ENCODE results near the gene ACSF2. TPM values are rescaled to one million over a fixed set of nuclear protein-coding genes. Genes with fewer than 3 reads are reported as not detected.
A peak's percentile ranks its signal among the peaks of the same experiment; 100 is the strongest.

The ACSF2 gene
- total RNA-seq, 1 experiment from 2014 or later, result 17.8 TPM

DNA sequence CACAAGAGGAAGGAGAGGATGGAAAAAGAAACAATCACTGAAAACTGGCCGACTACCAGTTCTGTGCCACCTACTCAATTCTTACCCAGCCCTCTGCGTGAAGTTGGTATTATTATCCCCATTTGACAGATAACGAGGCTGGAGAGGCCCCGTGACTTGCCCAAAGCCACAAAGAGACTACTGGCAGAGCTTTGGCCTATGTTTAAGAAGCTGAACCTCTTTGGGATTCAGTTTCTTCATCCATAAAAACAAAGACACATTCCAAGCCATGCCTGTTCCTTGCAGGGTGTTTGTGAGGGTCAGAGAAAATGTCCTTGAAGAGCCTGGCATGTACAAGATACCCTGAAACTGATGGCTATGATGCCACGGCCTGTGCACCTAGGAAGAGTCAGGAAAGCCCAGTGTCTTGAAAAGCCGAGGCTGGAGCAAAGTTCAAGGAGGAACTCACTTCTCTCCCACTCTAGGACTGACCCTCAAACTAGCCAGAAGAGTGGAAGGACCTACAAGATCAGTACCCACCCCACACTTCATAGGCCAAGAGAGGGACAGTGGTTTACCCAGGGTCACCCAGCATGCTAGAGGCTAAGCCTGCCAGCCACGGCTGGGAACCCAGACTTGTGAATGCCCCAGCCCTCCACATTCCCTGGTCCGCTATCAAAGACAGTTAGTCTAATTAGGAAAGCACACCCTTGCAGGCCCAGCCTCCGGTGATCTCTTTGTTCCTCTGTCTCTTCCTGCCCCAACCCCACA is 1.6 kb upstream of the ACSF2 start:
- ChIA-PET POLR2A (interaction anchor here (0.7 to 1.0 kb wide), 2 partner anchors 28 to 213 kb away, joined by 3 read pairs; partner anchors contain the start of gene LRRC59), CTCF (interaction anchor here (4.0 kb wide), 1 partner anchor 27 kb away, joined by 37 read pairs; the partner anchor contains the start of gene LRRC59)
- Mint-ChIP-seq H3K27ac (ENCODE audit: low read depth, unreplicated experiment) (no peak overlapping the region), H3K4me3 (ENCODE audit: unreplicated experiment) (no peak overlapping the region), H3K36me3 (ENCODE audit: insufficient read depth, unreplicated experiment) (peaks cover 6% of the 10 kb centered on the region), H3K27me3 (ENCODE audit: insufficient read depth, unreplicated experiment) (no peaks in the 10 kb centered on the region), H3K4me1 (ENCODE audit: insufficient read depth, unreplicated experiment) (peaks cover 13% of the 10 kb centered on the region), H3K9me3 (ENCODE audit: unreplicated experiment) (no peaks in the 10 kb centered on the region)
- no peak for DNase-seq (ENCODE audit: unreplicated experiment)
- intact Hi-C loops (cut with micrococcal nuclease), result no loop called here
- no peak for TF ChIP-seq CTCF (IDR thresholded peaks at IDR 0.05; ENCODE audit: unreplicated experiment)
- BruUV-seq (replicated peaks), result no TSS peak

DNA sequence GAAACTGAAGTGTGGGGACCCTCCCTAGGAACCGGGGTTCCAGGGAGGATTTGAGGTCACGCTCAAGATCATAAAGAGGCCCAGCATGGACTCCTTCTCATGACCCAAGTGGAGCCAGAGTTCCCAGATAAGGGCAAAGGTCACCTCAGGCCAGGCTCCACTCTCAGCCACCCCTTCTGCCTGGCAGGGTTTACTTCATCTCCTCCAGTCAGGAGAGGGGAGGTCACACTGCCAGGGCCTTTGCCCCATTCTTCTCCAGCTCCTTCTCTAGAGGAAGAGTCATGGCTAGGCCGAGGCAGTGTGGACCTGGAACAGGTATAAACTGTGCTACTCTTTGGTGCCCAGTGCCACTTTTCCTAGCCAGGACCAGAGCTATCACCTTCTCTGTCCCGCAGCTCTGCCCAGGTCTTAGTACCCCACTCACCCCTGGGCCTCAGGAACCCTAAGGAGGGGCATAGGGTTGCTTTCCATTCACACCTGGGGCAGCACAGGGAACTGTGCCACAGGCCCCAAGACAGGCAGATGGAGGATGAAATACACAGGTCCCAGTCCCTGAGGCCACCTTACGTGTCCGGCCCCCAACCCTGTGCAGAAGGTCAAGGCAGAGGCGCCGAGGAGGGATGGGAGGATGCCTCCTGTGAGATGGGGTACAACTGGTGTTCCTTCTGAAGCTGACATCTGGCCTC is 879 bp upstream of the ACSF2 start:
- no peak for DNase-seq (ENCODE audit: unreplicated experiment)
- Mint-ChIP-seq H3K36me3 (ENCODE audit: insufficient read depth, unreplicated experiment) (peaks cover 6% of the 10 kb centered on the region), H3K4me3 (ENCODE audit: unreplicated experiment) (peak overlapping the region; percentile 71), H3K4me1 (ENCODE audit: insufficient read depth, unreplicated experiment) (peaks cover 20% of the 10 kb centered on the region), H3K27me3 (ENCODE audit: insufficient read depth, unreplicated experiment) (no peaks in the 10 kb centered on the region), H3K27ac (ENCODE audit: low read depth, unreplicated experiment) (peak overlapping the region; percentile 74), H3K9me3 (ENCODE audit: unreplicated experiment) (no peaks in the 10 kb centered on the region)
- TF ChIP-seq CTCF (IDR thresholded peaks at IDR 0.05; ENCODE audit: unreplicated experiment), result no peak
- POLR2A ChIA-PET, result interaction anchor here (0.7 to 6.5 kb wide), 4 partner anchors 16 to 212 kb away, joined by 3 to 76 read pairs (median 40); partner anchors contain the start of gene LRRC59
- no TSS peak for BruUV-seq (replicated peaks)
- intact Hi-C loops (cut with micrococcal nuclease), result no loop called here
- CTCF ChIA-PET, result interaction anchor here (2.1 to 4.0 kb wide), 2 partner anchors 28 to 63 kb away, joined by 10 to 37 read pairs; partner anchors contain the start of gene LRRC59

DNA sequence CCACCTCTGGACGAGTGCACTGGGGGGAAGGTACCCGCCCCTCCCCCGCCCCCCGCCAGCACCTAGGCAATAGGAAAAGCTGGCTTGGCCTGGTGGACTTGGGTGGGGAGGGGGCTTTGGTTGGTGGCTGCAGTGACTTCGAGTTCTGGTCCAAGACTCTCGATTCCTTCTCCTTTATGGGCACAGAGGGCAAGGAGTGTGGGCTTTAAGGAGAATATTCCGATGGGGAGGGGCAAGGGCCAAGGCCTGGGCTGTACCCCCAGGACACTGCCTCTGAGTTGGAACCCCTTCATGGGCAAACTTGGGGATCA is 409 bp downstream of the ACSF2 start:
- H3K4me1 Mint-ChIP-seq (ENCODE audit: insufficient read depth, unreplicated experiment), result peaks cover 20% of the 10 kb centered on the region
- H3K36me3 Mint-ChIP-seq (ENCODE audit: insufficient read depth, unreplicated experiment), result peaks cover 12% of the 10 kb centered on the region
- no TSS peak for BruUV-seq (replicated peaks)
- peak overlapping the region; percentile 71 for H3K4me3 Mint-ChIP-seq (ENCODE audit: unreplicated experiment)
- H3K9me3 Mint-ChIP-seq (ENCODE audit: unreplicated experiment), result no peaks in the 10 kb centered on the region
- H3K27me3 Mint-ChIP-seq (ENCODE audit: insufficient read depth, unreplicated experiment), result no peaks in the 10 kb centered on the region
- no peak for DNase-seq (ENCODE audit: unreplicated experiment)
- H3K27ac Mint-ChIP-seq (ENCODE audit: low read depth, unreplicated experiment), result peak overlapping the region; percentile 93
- TF ChIP-seq CTCF (IDR thresholded peaks at IDR 0.05; ENCODE audit: unreplicated experiment), result no peak
- POLR2A ChIA-PET, result interaction anchor here (0.5 to 6.5 kb wide), 17 partner anchors 9 to 549 kb away, joined by 3 to 76 read pairs (median 4); partner anchors contain the start of genes EME1, LRRC59, MRPL27 and RSAD1
- intact Hi-C loops (cut with micrococcal nuclease), result no loop called here
- CTCF ChIA-PET, result interaction anchor here (0.8 to 4.0 kb wide), 5 partner anchors 20 to 64 kb away, joined by 3 to 37 read pairs (median 3); partner anchors contain the start of gene LRRC59
